HG02852 (cell line): ENCODE measurements around the gene PRR3.
A peak's percentile ranks its signal among the peaks of the same experiment; 100 is the strongest.
"Not testable (repeated sequence)": the region's sequence is repeated elsewhere in the genome, so short reads cannot be mapped to it uniquely, and the experiment has no call there.

Experiments
- ATAC-seq: cut with Tn5 transposase; IDR thresholded peaks from one replicate; pipeline ENCODE4 v1.9.1; 2021; ENCODE audit warnings: mild to moderate bottlenecking, moderate library complexity; ENCODE audit not compliant: unreplicated experiment

The PRR3 gene, protein sequence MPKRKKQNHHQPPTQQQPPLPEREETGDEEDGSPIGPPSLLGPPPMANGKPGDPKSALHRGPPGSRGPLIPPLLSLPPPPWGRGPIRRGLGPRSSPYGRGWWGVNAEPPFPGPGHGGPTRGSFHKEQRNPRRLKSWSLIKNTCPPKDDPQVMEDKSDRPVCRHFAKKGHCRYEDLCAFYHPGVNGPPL

DNA sequence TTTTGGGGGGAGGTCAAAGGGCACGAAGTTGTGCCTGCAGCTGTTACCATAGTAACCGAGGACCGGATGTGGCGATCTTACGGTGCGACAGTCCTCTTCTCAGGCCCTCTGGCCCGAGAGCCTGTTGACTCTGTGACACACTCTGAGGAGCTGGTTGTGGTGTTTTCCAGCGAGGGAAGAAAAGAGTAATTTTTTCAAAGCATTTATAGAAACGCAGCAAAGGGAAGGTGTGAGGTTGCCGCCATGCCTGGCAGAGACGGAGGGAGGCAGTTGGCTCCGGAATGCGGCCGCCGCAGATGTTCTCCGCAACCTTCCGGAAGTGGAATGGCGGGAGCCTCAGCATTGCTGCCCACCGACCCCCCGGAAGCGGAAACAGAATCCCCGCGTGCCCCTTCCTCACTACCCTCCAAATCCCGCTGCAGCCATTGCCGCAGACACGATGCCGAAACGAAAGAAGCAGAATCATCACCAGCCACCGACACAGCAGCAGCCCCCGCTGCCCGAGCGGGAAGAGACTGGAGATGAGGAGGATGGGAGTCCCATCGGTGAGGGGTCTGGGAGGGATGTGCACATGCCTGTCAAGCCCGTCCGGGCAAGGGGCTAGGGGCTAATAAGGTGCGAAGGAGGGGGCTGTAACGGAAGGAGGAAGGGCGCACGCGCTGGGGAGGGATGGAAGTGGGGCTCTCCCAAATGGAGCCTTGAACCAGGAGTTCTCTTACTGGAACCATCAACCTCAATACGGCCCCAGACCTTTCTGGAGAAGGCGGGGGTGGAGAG, at the start of gene PRR3:
TSS of gene PRR3 (plus strand) at position 390 of the 777 bp plus-strand sequence. CDS start at position 440, 50 bp downstream.
- ATAC-seq: peak; percentile 50

- ATAC-seq: peak; percentile 49
Measured at GRCh38 chr6:30507849-30508827, 49.0 kb upstream of the PRR3 start.

DNA sequence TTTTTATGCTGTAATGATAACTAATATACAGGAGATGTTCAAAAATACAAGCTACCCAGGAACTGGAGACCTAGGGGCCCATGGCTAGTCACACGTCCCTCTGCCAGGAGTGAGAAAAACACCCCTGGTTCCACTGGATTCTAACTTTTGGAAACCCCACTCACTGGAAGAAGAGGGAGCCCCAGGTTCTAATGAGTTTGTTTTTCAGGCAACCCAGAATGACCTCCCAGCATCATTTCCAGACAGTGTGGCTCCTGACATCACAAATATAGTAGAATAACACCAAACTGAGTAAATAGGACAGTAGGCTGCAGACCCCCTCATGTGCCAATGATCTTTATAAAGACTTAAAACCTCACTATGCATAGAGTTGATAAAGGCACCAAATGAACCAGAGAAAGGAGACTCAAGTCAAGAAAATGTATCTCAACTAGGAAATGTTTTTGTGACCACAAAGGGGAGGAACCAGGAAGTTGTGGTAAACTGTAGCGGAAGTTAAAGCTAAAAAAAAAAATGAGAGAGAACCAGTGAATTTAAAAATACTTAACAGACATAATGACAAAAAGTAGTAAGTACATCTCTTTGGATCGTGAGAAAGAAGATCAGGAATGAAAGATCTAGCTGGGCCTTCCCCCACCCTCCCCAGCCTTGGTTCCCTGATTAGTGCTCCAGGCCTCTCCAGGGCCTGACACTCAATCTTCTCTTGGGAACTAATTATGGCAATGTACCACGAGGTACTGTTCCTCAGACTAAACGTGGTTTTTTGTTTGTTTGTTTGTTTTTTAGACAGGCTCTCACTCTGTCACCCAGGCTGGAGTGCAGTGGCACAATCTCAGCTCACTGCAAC, 48.0 kb upstream of the PRR3 start:
- ATAC-seq: peak; percentile 49

DNA sequence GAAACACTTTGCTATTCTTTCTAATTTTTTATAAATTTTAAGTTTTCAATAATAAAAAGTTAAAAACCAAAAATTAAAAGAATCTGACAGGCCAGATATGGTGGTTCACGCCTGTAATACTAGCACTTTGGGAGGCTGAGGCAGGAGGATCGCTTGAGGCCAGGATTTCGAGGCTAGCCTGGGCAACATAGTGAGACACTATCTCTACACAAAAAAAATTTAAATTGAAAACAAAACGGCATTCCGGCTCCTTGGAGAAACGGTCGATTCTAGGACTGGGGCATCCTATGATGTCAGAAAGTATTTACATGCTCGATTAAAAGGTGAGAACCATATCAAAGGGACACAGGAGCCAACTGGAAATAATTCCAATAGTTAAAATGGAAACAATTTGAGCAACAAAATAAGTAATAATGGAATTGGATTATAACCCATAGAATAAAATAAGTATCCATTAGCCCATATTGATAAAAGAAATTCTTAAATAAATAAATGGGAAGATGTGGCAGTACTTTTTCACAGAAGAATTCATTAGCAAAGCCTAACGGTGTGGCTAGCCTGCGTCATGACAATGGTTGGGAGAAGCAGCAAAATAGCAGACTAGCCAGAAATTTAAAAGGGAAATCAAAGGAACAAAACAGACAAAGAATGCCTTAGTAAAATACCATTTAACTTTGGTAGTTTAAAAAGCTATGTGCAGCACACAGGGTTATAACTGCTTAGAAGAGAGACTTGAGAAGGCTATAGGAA, 46.5 kb upstream of the PRR3 start:
- no peak for ATAC-seq

DNA sequence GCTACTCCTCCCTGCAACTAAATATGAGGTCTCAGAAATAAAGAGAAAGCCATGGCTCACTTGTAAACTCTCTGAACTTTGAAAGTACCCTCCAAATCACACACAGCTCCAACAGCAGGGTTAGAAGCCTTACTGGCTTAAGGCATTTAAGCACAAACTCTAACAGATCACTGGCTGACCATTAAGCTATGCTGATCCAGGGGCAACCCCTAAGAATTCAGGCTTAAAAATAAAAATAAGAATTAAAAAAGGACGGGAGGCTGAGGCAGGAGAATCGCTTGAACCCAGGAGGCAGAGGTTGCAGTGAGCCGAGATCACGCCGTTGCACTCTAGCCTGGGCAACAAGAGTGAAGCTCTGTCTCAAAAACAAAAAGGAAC, 45.9 kb upstream of the PRR3 start:
- ATAC-seq: no peak

DNA sequence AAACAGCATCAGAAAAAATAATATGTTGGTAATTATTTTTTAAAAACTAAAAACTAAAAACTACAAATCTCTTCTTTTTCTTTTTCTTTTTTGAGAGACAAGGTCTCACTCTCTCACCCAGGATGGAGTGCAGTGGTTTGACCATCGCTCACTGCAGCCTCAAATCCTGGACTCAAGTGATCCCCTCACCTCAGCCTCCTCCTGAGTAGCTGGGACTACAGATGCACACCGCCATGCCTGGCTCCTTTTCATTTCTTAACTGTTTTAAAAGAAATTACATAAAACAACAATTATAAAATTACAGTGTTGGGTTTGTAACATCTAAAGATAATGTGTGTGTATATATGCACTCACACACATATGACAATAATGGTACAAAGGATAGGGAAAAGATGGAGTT, 43.6 kb upstream of the PRR3 start:
- no peak for ATAC-seq

GRCh38 chr6:30515106-30515505, 42.0 kb upstream of the PRR3 start:
- no peak for ATAC-seq

DNA sequence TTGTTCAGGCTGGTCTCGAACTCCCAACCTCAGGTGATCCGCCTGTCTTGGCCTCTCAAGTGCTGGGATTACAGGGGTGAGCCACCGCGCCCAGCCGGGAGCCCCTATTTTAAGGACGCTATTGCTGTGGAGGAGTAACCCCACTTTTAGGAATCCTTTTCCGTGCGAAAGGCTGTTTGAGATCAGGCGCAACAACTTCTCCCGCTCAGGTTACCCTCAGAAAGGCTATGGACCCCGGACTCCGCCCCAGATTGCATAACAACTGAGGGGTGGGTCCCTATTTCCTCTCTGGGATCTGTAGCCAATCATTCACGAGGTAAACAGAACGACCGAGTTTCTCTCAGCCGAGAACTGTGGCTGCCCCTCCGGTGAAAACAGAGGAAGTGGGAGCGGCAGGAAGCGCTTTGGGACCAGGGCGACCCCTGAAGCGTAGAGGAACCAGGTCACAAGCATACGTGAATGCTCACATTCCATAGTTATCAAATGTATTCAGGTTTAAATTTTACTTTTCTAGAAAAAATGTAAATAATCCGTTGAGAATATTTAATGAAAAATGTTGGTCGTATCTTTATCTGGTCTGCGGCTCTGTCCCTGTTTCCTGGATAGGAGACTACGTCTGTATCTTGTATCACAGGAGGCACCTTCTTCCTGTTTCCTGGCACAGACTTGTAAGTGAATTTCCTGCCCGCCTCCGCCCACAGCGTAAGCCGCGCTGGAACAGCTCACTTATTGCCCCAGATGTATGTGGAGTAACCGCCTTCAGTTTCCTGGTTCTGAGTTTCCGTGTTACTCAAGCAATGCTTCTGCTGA, 40.9 kb upstream of the PRR3 start:
- ATAC-seq: peak; percentile 73

DNA sequence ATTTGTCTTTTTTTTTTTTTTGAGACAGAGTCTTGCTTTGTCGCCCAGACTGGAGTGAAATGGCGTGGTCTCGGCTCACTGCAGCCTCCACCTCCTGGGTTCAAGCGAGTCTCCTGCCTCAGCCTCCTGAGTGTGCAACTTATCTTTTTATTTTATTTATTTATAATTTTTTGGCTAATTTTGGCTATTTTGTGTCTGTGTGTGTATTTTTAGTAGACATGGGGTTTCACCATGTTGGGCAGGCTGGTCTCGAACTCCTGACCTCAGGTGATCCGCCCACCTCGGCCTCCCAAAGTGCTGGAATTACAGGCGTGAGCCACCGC, 40.4 kb upstream of the PRR3 start:
- ATAC-seq: not testable (repeated sequence)

GRCh38 chr6:30517767-30518504, 39.2 kb upstream of the PRR3 start:
- not testable (repeated sequence) for ATAC-seq

GRCh38 chr6:30518505-30519145, 38.5 kb upstream of the PRR3 start:
- not testable (repeated sequence) for ATAC-seq

- no peak for ATAC-seq
Measured at GRCh38 chr6:30520522-30520921, 36.6 kb upstream of the PRR3 start.

- not testable (repeated sequence) for ATAC-seq
Measured at GRCh38 chr6:30521082-30521481, 36.0 kb upstream of the PRR3 start.

DNA sequence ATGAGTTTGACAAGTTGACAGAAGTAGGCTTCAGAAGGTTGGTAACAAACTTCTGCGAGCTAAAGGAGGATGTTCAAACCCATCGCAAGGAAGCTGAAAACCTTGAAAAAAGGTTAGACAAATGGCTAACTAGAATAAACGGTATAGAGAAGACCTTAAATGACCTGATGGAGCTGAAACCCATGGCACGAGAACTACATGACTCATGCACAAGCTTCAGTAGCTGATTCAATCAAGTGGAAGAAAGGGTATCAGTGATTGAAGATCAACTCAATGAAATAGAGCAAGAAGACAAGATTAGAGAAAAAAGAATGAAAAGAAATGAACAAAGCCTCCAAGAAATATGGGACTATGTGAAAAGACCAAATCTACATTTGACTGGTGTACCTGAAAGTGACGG, 35.1 kb upstream of the PRR3 start:
- not testable (repeated sequence) for ATAC-seq

- ATAC-seq: not testable (repeated sequence)
Measured at GRCh38 chr6:30526444-30526843, 30.7 kb upstream of the PRR3 start.

DNA sequence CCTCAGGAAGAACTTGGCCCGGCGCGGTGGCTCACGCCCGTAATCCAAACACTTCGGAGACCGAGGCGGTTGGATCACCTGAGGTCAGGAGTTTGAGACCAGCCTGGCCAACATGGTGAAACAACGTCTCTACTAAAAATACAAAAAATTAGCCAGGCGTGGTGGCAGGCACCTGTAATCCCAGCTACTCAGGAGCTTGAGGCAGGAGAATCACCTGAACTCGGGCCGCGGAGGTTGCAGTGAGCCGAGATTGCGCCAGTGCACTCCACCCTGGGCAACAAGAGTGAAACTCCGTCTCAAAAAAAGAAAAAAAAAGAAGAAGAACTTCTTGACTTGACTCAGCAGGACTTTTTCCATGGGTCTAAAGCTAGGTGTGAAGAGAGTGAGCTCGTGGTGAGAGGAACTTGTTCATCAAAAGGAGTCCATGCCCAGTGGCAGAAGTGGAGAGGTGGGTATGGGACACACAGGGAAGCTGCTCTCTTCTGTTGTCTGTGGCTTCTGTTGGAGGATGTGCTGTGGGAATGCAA, 27.7 kb upstream of the PRR3 start:
- not testable (repeated sequence) for ATAC-seq

DNA sequence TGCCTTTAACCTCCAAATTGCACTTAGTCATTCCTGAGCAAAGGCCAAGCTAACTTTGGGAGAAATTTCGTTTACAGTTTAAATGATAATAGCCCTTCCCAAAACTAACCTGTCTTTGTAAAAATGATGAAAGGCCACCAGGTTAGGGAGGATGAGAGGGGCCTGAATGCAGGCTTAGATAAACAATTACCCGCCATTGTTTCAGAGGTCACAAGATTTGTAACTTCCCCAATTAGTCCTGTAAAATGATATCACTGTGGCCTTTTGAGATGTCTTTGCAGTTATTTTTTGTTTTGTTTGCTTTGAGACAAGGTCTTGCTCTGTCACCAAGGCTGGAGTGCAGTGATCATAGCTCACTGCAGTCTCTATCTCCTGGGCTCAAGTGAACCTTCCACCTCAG, 27.1 kb upstream of the PRR3 start:
- ATAC-seq: no peak
